ENCODE results near the gene OR2W3. TPM values are rescaled to one million over a fixed set of nuclear protein-coding genes. Genes with fewer than 3 reads are reported as not detected.

The OR2W3 gene
- total RNA-seq, 1 experiment from 2014 or later: not detected

DNA sequence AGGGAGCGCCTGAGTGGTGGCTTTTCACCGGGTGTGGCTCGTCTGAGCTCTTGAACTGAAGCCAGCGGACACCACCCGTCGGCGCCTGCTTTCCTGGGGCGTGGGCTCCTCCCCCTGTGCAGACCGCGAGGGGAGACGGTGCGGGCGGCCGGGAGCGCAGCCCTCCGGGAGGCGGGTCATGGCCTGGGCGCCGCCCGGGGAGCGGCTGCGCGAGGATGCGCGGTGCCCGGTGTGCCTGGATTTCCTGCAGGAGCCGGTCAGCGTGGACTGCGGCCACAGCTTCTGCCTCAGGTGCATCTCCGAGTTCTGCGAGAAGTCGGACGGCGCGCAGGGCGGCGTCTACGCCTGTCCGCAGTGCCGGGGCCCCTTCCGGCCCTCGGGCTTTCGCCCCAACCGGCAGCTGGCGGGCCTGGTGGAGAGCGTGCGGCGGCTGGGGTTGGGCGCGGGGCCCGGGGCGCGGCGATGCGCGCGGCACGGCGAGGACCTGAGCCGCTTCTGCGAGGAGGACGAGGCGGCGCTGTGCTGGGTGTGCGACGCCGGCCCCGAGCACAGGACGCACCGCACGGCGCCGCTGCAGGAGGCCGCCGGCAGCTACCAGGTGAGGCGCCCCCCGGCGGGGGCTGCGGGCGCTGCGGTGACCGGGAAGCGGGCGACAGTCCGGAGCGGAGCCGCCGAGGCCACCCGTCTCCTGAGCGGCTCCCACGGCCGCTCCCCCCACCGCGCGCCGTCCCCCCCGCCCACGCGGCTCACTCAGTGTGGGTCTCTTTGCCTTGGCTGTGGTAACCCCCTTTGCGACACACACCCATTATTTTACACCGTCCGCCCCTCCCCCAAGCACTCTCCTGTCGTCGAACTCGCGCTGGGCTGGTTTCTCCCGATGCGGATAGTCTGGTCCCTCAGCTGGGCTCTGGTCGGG, 38.1 kb upstream of the OR2W3 start, which contains the start of gene TRIM58:
TSS of gene TRIM58 (plus strand) at position 119 of the 916 bp plus-strand sequence. CDS start at position 179, 60 bp downstream.
- H4K91ac ChIP-seq (ENCODE audit: insufficient read length, low read depth, low read length): no peak within 1 kb of the TSS
- no peak within 1 kb of the TSS for H2BK20ac ChIP-seq (ENCODE audit: low read depth, low read length, poor library complexity, severe bottlenecking)
- no peak within 1 kb of the TSS for H3K4ac ChIP-seq (ENCODE audit: low read depth, low read length)
- peak within 1 kb of the TSS; percentile 74 for H3K18ac ChIP-seq (ENCODE audit: insufficient read length, low read depth, low read length)
- no peak for DNase-seq
- no peak within 1 kb of the TSS for H3K23ac ChIP-seq (ENCODE audit: insufficient read length, low read depth, low read length)
- Mint-ChIP-seq H3K4me1 (peaks cover 0 to 10% of the 10 kb centered on the region in 2 experiments; a peak in 3 of 4 replicates), H3K36me3 (ENCODE audit: insufficient read depth in 1 of 3, low read depth in 3 of 3) (no peaks in the 10 kb centered on the region), H3K27me3 (ENCODE audit: low read depth) (peaks cover 10% of the 10 kb centered on the region), H3K4me3 (peak within 1 kb of the TSS; percentile 67 to 84), H3K27ac (no peak within 1 kb of the TSS), H3K9me3 (peaks cover 50 to 65% of the 10 kb centered on the region in 2 experiments)
- no peak within 1 kb of the TSS for H3K27ac ChIP-seq (ENCODE audit: insufficient read length, low read depth, low read length)
- no peak within 1 kb of the TSS for H2AFZ ChIP-seq (ENCODE audit: low read length)
- H2BK15ac ChIP-seq (ENCODE audit: low read depth, low read length): no peak within 1 kb of the TSS
- no peaks in the 10 kb centered on the region for H3K79me1 ChIP-seq (ENCODE audit: insufficient read depth, low read depth, low read length, poor library complexity, severe bottlenecking)
- H3K27me3 ChIP-seq (ENCODE audit: insufficient read depth, low read length): peaks cover 2% of the 10 kb centered on the region; the same call in 1 of the 2 replicates
- H4K8ac ChIP-seq (replicated peaks; ENCODE audit: insufficient read length, low read depth, low read length): no peak within 1 kb of the TSS
- WGBS (ENCODE audit: extremely low coverage, insufficient read length, low lambda C conversion rate): no CpG with 5 or more reads among the region's 109 CpGs
- no peak within 1 kb of the TSS for H2BK12ac ChIP-seq (ENCODE audit: insufficient read length, low read depth, low read length)
- peaks cover 2% of the 10 kb centered on the region; the same call in 1 of the 2 replicates for H3K79me2 ChIP-seq (ENCODE audit: insufficient read depth, low read length)
- H2BK120ac ChIP-seq (ENCODE audit: low read depth, low read length, poor library complexity, severe bottlenecking): no peak within 1 kb of the TSS
- no peak within 1 kb of the TSS for H4K5ac ChIP-seq (ENCODE audit: insufficient read length, low read depth, low read length)
- TF ChIP-seq, protein P1, sequence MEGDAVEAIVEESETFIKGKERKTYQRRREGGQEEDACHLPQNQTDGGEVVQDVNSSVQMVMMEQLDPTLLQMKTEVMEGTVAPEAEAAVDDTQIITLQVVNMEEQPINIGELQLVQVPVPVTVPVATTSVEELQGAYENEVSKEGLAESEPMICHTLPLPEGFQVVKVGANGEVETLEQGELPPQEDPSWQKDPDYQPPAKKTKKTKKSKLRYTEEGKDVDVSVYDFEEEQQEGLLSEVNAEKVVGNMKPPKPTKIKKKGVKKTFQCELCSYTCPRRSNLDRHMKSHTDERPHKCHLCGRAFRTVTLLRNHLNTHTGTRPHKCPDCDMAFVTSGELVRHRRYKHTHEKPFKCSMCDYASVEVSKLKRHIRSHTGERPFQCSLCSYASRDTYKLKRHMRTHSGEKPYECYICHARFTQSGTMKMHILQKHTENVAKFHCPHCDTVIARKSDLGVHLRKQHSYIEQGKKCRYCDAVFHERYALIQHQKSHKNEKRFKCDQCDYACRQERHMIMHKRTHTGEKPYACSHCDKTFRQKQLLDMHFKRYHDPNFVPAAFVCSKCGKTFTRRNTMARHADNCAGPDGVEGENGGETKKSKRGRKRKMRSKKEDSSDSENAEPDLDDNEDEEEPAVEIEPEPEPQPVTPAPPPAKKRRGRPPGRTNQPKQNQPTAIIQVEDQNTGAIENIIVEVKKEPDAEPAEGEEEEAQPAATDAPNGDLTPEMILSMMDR (conservative IDR thresholded peaks at IDR 0.05): peak; percentile 51; the same call in 2 of the 3 replicates
- no peak within 1 kb of the TSS for H2AK5ac ChIP-seq (ENCODE audit: insufficient read length, low read length)
- H2BK5ac ChIP-seq (ENCODE audit: insufficient read length, low read length): no peak within 1 kb of the TSS
- H3K23me2 ChIP-seq (ENCODE audit: insufficient read length, low read depth, low read length, poor library complexity, severe bottlenecking): no peaks in the 10 kb centered on the region
- no peak within 1 kb of the TSS for H3K9ac ChIP-seq (ENCODE audit: extremely low read depth, insufficient read length, low read length)
- H3K9me3 ChIP-seq (ENCODE audit: control insufficient read depth, low read depth, low read length): peaks cover 13% of the 10 kb centered on the region
- H3K56ac ChIP-seq (ENCODE audit: insufficient read length, low read depth, low read length): no peak within 1 kb of the TSS
- H3K4me1 ChIP-seq (ENCODE audit: insufficient read depth, low read length): no peaks in the 10 kb centered on the region
- peak within 1 kb of the TSS; percentile 11 for H3K4me2 ChIP-seq (ENCODE audit: insufficient read depth, insufficient read length, low read length)
- peak within 1 kb of the TSS; percentile 49 for H3K14ac ChIP-seq (ENCODE audit: insufficient read depth, low read length)
- no peaks in the 10 kb centered on the region for H4K20me1 ChIP-seq (ENCODE audit: control insufficient read depth, insufficient read depth, insufficient read length)
- no peak within 1 kb of the TSS for H3T11ph ChIP-seq (ENCODE audit: low read length)

Data from H9 (cell line).